Suprapubic skin (tissue), 4 donors: Measurements from ENCODE around the gene NBL1. TPM values are rescaled to one million over a fixed set of nuclear protein-coding genes. Genes with fewer than 3 reads are reported as not detected.

ENCODE experiments used
- DNase-seq, 2 donors: peaks; one replicate each; pipeline ENCODE4 v3.0.0-alpha.2; 2019; ENCODE audit warnings: low spot score in 2 of 2
- H3K27ac ChIP-seq: fragments of 200-600 bp; sonication (generic); one replicate; pipeline ENCODE4 v1.5.1; 2019
- H3K27me3 ChIP-seq: fragments of 200-600 bp; sonication (generic); one replicate; pipeline ENCODE4 v1.5.1; 2019
- H3K36me3 ChIP-seq: fragments of 200-600 bp; sonication (generic); one replicate; pipeline ENCODE4 v1.5.1; 2019
- H3K4me1 ChIP-seq: fragments of 200-600 bp; sonication (generic); one replicate; pipeline ENCODE4 v1.5.1; 2019
- H3K4me3 ChIP-seq: fragments of 200-600 bp; sonication (generic); one replicate; pipeline ENCODE4 v1.5.1; 2019; ENCODE audit warnings: mild to moderate bottlenecking
- H3K9me3 ChIP-seq: fragments of 200-600 bp; sonication (generic); one replicate; pipeline ENCODE4 v1.5.1; 2019
- CTCF ChIP-seq, 2 donors: fragments of 200-600 bp in 1 of 2; fragments of 450-650 bp in 1 of 2; sonication (generic) in 1 of 2; IDR thresholded peaks; one replicate each; pipeline ENCODE4 v1.5.1; 2016 to 2019; ENCODE audit warnings: antibody characterized with exemption in 2 of 2, mild to moderate bottlenecking in 1 of 2, moderate library complexity in 1 of 2
- EP300 ChIP-seq: sonication (generic); formaldehyde crosslinking; IDR thresholded peaks from one replicate; pipeline ENCODE4 v1.6.1; 2017; ENCODE audit warnings: antibody characterized with exemption
- POLR2A ChIP-seq, 2 donors: fragments of 450-650 bp; IDR thresholded peaks; one replicate each; pipeline ENCODE4 v1.6.1; 2017; ENCODE audit warnings: antibody characterized with exemption in 2 of 2, mild to moderate bottlenecking in 2 of 2, moderate library complexity in 2 of 2
- POLR2AphosphoS5 ChIP-seq, 3 donors: sonication (generic); formaldehyde crosslinking; IDR thresholded peaks; one replicate each; pipeline ENCODE4 v1.6.1; 2017; ENCODE audit warnings: antibody characterized with exemption in 3 of 3
- WGBS: methylation state at CpG from one replicate; pipeline ENCODE4 v1.1.5; 2018; 5-methylcytosine and 5-hydroxymethylcytosine counted together
- total RNA-seq, 4 donors: library from RNA; depleted of rRNA; stranded (reverse); fragments of >200 nt; gene quantifications; one replicate each; pipeline ENCODE4 v1.1.0, GENCODE V29; 2016

Gene NBL1
- total RNA-seq, 4 donors from 2014 or later, result 144 to 197 (median 167) TPM

GRCh38 chr1:19688041-19688842 is 44.1 kb downstream of the NBL1 start:
- H3K27ac ChIP-seq, result no peak overlapping the region
- H3K36me3 ChIP-seq, result peaks cover 50% of the 10 kb centered on the region
- H3K4me3 ChIP-seq, result no peak overlapping the region
- DNase-seq, result no peak
- no peaks in the 10 kb centered on the region for H3K9me3 ChIP-seq
- H3K4me1 ChIP-seq, result no peaks in the 10 kb centered on the region
- WGBS, result 85% methylated on average over 19 of the region's 19 CpGs
- TF ChIP-seq CTCF (IDR thresholded peaks at IDR 0.05) (no peak), POLR2A (IDR thresholded peaks at IDR 0.05) (no peak), POLR2AphosphoS5 (IDR thresholded peaks at IDR 0.05) (no peak), EP300 (no peak)
- no peaks in the 10 kb centered on the region for H3K27me3 ChIP-seq

- H3K4me3 ChIP-seq, result no peak overlapping the region
- peaks cover 58% of the 10 kb centered on the region for H3K36me3 ChIP-seq
- no peaks in the 10 kb centered on the region for H3K4me1 ChIP-seq
- H3K9me3 ChIP-seq, result no peaks in the 10 kb centered on the region
- WGBS, result 71% methylated on average over 5 of the region's 5 CpGs
- H3K27me3 ChIP-seq, result no peaks in the 10 kb centered on the region
- no peak for TF ChIP-seq POLR2A (IDR thresholded peaks at IDR 0.05)
- TF ChIP-seq EP300, result no peak
- TF ChIP-seq POLR2AphosphoS5 (IDR thresholded peaks at IDR 0.05), result no peak
- no peak for TF ChIP-seq CTCF (IDR thresholded peaks at IDR 0.05)
- no peak overlapping the region for H3K27ac ChIP-seq
- no peak for DNase-seq
These were observed 45.1 kb downstream of the NBL1 start for GRCh38 chr1:19689085-19689757.

GRCh38 chr1:19689856-19690255 is 45.7 kb downstream of the NBL1 start:
- no peaks in the 10 kb centered on the region for H3K4me1 ChIP-seq
- H3K36me3 ChIP-seq, result peaks cover 60% of the 10 kb centered on the region
- no peaks in the 10 kb centered on the region for H3K27me3 ChIP-seq
- TF ChIP-seq POLR2A (IDR thresholded peaks at IDR 0.05), result no peak
- no peak for TF ChIP-seq POLR2AphosphoS5 (IDR thresholded peaks at IDR 0.05)
- TF ChIP-seq CTCF (IDR thresholded peaks at IDR 0.05), result no peak
- no peak for TF ChIP-seq EP300
- H3K27ac ChIP-seq, result no peak overlapping the region
- WGBS, result 100% methylated on average over 3 of the region's 3 CpGs
- no peaks in the 10 kb centered on the region for H3K9me3 ChIP-seq
- no peak for DNase-seq
- H3K4me3 ChIP-seq, result no peak overlapping the region

- no peak overlapping the region for H3K4me3 ChIP-seq
- H3K27ac ChIP-seq, result no peak overlapping the region
- H3K27me3 ChIP-seq, result no peaks in the 10 kb centered on the region
- H3K36me3 ChIP-seq, result peaks cover 60% of the 10 kb centered on the region
- WGBS, result 73% methylated on average over 6 of the region's 7 CpGs
- no peak for DNase-seq
- H3K4me1 ChIP-seq, result no peaks in the 10 kb centered on the region
- TF ChIP-seq EP300 (no peak), POLR2A (IDR thresholded peaks at IDR 0.05) (no peak), CTCF (IDR thresholded peaks at IDR 0.05) (no peak), POLR2AphosphoS5 (IDR thresholded peaks at IDR 0.05) (no peak)
- H3K9me3 ChIP-seq, result no peaks in the 10 kb centered on the region
These were observed 46.2 kb downstream of the NBL1 start for GRCh38 chr1:19690342-19690741.

GRCh38 chr1:19694298-19694697 is 50.2 kb downstream of the NBL1 start:
- no peak for DNase-seq
- Histone ChIP-seq H3K27ac (no peak overlapping the region), H3K4me3 (no peak overlapping the region), H3K36me3 (peaks cover 45% of the 10 kb centered on the region), H3K27me3 (no peaks in the 10 kb centered on the region), H3K9me3 (no peaks in the 10 kb centered on the region), H3K4me1 (no peaks in the 10 kb centered on the region)
- 81% methylated on average over 11 of the region's 14 CpGs for WGBS
- no peak for TF ChIP-seq CTCF (IDR thresholded peaks at IDR 0.05)
